GM18511 (cell line): Measurements from ENCODE around the gene RELT.
A peak's percentile ranks its signal among the peaks of the same experiment; 100 is the strongest.

Experiments
- ATAC-seq: cut with Tn5 transposase; IDR thresholded peaks from one replicate; pipeline ENCODE4 v1.9.1; 2021; ENCODE audit warnings: mild to moderate bottlenecking, moderate library complexity; ENCODE audit not compliant: unreplicated experiment

Gene RELT, protein sequence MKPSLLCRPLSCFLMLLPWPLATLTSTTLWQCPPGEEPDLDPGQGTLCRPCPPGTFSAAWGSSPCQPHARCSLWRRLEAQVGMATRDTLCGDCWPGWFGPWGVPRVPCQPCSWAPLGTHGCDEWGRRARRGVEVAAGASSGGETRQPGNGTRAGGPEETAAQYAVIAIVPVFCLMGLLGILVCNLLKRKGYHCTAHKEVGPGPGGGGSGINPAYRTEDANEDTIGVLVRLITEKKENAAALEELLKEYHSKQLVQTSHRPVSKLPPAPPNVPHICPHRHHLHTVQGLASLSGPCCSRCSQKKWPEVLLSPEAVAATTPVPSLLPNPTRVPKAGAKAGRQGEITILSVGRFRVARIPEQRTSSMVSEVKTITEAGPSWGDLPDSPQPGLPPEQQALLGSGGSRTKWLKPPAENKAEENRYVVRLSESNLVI

DNA sequence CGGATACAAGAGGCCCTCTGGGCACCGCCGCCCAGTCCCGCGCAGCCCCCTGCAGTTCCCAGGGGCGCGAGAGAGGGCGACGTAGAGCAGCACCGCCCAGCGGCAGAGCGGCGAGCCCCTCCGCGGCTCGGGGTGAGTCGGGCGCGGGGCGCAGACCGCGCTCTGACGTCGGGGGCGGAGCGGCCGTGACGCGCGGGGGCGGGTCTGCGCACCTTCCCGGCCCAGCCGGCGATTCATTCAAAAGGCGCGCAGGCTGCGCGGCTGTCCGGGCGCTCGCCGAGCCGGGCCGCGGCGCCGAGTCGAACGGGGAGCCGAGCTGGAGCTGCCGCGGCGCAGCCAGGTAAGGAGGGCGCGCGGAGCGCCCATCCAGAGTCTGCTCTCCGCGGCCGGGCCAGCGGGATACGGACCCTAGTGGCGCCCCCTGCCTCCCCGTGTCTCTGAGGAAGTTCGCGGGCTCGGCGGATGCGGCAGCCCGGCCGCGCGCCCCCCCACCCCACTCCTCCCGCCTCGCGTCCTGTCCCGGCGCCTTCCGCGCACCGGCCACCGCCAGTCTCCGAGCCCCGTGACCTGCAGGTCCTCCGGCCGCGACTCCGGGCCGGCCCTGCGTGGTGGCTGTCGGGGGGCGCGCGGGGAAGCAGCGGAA lies at the start of gene RELT:
Gene RELT (plus strand): TSS at position 240 of the 643 bp plus-strand sequence. CDS start 12,738 bp downstream, outside the sequence.
- ATAC-seq, result peak; percentile 79

DNA sequence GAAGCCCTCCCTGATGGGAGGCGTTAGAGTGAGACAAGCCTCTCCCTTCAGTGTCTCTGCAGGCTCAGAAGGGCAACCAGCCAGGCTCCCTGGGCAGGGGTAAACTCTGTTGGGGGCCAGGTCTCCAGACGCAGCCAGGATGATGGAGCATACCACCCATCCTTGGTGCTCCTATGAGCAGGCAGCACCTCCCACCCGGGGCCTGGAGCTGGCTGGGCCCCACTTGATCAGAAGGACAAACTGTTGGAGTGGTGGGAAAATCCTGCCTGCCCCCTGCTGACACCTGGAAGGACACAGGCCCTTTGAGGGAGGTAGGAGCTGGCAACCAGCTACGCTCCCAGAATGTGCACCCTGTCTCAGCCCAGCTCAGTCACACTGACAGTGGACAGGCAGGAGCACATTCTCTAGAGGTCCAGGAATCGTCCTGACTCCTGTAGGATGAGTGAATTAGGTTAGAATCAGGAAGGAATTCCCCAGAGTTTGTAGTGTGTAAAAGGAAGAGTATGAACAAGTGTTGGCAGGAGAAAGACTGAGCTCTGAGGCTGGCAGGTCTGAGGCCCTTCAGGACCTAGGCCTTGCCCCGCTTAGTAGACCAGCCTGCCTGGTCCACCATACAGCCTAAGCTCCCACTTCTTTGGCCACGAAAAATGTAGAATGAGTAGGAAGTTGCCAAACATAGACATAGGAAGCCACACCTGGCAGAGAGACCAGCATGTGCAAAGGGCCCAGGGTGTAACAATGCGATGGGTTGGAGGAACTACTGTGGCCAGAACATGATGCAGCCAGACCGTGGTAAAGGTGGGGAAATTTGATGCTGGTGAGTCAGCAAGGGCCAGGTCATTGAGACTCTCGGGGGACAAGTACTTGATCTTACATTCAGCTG lies 49.0 kb upstream of the RELT start:
- ATAC-seq, result no peak

GRCh38 chr11:73327812-73328364 lies 48.3 kb upstream of the RELT start:
- no peak for ATAC-seq

GRCh38 chr11:73330569-73331093 lies 45.6 kb upstream of the RELT start:
- no peak for ATAC-seq

GRCh38 chr11:73331138-73331916 lies 44.9 kb upstream of the RELT start:
- no peak for ATAC-seq

GRCh38 chr11:73333173-73333572 lies 43.0 kb upstream of the RELT start:
- no peak for ATAC-seq

DNA sequence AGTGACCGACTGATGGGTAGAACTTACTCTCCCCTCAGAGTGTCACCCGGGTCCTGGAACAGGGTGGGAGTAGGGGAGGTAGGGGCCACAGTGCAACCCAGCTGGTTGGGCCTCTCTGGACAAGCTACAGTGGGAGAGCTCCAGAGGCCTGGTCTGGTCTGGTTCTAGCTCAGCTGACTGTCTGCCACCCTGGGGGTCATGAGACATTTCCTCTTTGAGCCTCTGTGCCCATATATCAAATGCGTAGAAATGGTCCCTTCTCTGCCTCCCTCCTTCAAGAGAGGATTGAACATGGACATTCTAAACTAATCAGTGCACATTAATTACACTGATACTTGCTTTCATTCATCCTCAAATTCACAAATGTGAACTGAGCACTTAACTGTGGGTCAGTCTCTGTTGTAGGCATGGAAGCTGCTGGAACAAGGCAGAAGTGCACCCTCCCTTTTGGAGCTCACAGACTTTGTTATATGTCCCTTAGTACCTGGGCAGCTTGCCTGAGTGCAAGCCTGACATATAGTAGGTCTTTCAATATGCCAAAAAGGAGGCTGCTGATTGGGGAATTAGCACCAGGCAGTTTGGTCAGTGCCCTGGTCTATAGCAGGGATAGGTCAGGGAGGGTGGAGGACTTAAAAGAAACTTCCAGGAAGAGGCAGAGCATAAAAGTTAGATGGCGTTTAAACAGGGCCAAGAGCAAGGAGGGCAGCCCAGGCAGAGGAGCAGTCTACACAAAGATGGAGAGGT lies 42.4 kb upstream of the RELT start:
- ATAC-seq, result no peak

DNA sequence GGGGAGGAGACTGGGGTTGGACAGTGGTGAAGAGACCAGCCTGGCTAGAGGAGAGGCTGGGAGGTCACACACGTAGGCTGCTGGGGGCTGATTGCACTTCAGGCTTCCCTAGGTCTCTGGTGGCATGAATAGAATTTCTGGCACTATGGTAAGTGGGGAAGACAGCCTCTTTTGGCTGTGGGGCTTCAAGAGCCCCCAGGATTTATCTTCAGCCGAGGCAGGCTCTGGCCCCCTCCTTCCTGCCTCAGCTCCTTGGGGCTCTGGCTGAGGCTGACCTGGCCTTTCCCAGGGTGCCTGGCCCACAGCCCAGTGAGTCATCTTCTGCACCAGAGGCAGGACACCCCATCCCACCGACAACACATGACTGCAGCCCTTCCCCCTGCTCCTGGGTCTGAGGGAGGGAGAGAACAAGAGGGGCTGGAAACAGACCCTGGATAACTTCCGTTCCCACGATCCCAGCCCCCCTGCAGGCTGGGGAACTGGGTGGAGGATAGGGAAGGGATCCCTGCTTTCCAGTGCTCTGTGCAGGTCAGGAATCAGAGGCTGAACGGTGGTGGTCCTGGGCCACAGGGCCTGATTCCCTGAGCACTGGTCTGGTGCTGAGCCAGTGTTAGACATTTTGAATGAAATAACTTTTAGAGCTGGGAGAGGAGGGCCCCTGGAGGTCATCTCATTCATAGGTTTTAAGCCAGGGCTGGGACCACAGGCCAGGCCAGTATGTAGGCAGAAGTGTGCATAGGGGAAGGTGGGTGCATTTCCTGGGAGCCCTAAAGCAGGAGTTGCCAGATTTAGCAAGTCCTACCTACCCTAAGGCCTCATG lies 41.6 kb upstream of the RELT start:
- no peak for ATAC-seq

- no peak for ATAC-seq
Measured at GRCh38 chr11:73335204-73335923, 40.8 kb upstream of the RELT start.

GRCh38 chr11:73337846-73338245 lies 38.4 kb upstream of the RELT start:
- no peak for ATAC-seq

- no peak for ATAC-seq
Measured at GRCh38 chr11:73338279-73338678, 37.9 kb upstream of the RELT start.

- no peak for ATAC-seq
Measured at GRCh38 chr11:73340164-73340563, 36.0 kb upstream of the RELT start.

DNA sequence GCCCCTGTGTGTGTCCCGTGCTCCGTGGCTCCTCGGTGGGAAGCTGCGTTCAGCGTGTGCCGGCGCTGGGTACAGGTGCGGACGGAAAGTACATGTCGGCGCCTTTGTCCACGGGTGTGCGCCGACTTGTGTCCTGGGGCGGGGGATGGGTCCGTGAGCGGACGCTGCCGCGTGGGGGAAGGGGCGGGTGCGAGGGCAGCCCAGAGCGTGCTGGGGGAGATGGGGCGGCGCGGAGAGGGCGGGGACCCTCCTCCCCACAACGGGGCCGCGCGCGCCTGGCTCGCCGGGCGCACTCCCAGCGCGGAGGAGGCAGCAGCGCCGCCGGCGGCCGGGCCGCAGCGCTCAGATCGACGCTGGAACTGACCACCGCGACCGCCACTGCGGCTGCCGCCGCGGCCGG lies 33.6 kb upstream of the RELT start:
- ATAC-seq, result no peak

GRCh38 chr11:73343076-73343873 lies 32.9 kb upstream of the RELT start:
- no peak for ATAC-seq

GRCh38 chr11:73344191-73344607 lies 32.0 kb upstream of the RELT start:
- ATAC-seq, result no peak

GRCh38 chr11:73345481-73346160 lies 30.6 kb upstream of the RELT start:
- ATAC-seq, result no peak
